ENCODE measurements around the gene NDUFC2. TPM values are rescaled to one million over a fixed set of nuclear protein-coding genes. Genes with fewer than 3 reads are reported as not detected.

NDUFC2 gene
- total and polyA plus RNA-seq, 2 of the 8 experiments (the other 6 are each of a cell fraction or from before 2014, with no cell fraction given) = 216 to 356 TPM

GRCh38 chr11:78048561-78048960 lies 31.1 kb downstream of the NDUFC2 start:
- Histone ChIP-seq H3K4me3 (ENCODE audit: extremely low read depth in 1 of 4, insufficient read depth in 2 of 4, low read depth in 3 of 4, low read length in 4 of 4) (no peak overlapping the region), H4K20me1 (replicated peaks in 1 of 2; ENCODE audit: control insufficient read depth in 1 of 2, insufficient read depth in 2 of 2, low read length in 2 of 2) (no peaks in the 10 kb centered on the region), H3K79me2 (ENCODE audit: control insufficient read depth in 1 of 2, insufficient read depth in 2 of 2, low read length in 2 of 2) (no peaks in the 10 kb centered on the region), H2BK5ac (ENCODE audit: low read depth, low read length) (no peak overlapping the region), H2BK120ac (replicated peaks; ENCODE audit: low read depth, low read length) (no peak overlapping the region), H3K4me2 (ENCODE audit: insufficient read depth in 1 of 2, low read depth in 2 of 2, low read length in 2 of 2) (no peak overlapping the region), H3K56ac (replicated peaks; ENCODE audit: insufficient read length, low read depth, low read length) (no peak overlapping the region), H4K5ac (ENCODE audit: insufficient read length, low read depth, low read length) (no peak overlapping the region), H3K4me1 (replicated peaks in 1 of 4; ENCODE audit: control insufficient read depth in 3 of 4, insufficient read depth in 4 of 4, low read length in 3 of 4) (peaks cover 0 to 10% (median under 1%) of the 10 kb centered on the region in 4 experiments; a peak in 4 of 7 replicates), H3K79me1 (ENCODE audit: low read depth, low read length) (no peaks in the 10 kb centered on the region), H4K91ac (replicated peaks; ENCODE audit: insufficient read length, low read length) (no peak overlapping the region), H4K8ac (ENCODE audit: extremely low read depth, insufficient read depth, low read length) (no peak overlapping the region), H2AK5ac (ENCODE audit: low read depth, low read length) (no peak overlapping the region), H3K36me3 (ENCODE audit: control insufficient read depth in 2 of 4, insufficient read depth in 4 of 4, low read length in 3 of 4) (no peaks in the 10 kb centered on the region), H3K9me3 (ENCODE audit: insufficient read depth in 2 of 2, low read depth in 1 of 2, low read length in 1 of 2) (no peaks in the 10 kb centered on the region), H3K27ac (ENCODE audit: low read depth, low read length) (no peak overlapping the region), H2BK20ac (ENCODE audit: low read length) (no peak overlapping the region), H3K27me3 (replicated peaks in 1 of 4; ENCODE audit: control insufficient read depth in 3 of 4, extremely low read depth in 1 of 4, insufficient read depth in 3 of 4, low read length in 3 of 4) (no peaks in the 10 kb centered on the region), H3K4ac (replicated peaks; ENCODE audit: insufficient read length, low read depth, low read length) (no peak overlapping the region), H3K9ac (replicated peaks in 1 of 4; ENCODE audit: extremely low read depth in 1 of 4, low read depth in 3 of 4, low read length in 3 of 4) (no peak overlapping the region), H3K23ac (ENCODE audit: insufficient read length) (no peak overlapping the region), H3K23me2 (ENCODE audit: low read depth, low read length) (peaks cover 2% of the 10 kb centered on the region; the same call in 1 of the 2 replicates), H3K18ac (ENCODE audit: extremely low read depth, low read length) (no peak overlapping the region), H2BK12ac (ENCODE audit: low read depth, low read length) (no peak overlapping the region), H2AFZ (ENCODE audit: low read length) (no peak overlapping the region), H3K14ac (ENCODE audit: insufficient read length) (no peak overlapping the region), H2BK15ac (ENCODE audit: low read length) (no peak overlapping the region)
- FAIRE-seq = no peak
- WGBS, 2 experiments (ENCODE audit: extremely low coverage in 1 of 2, insufficient coverage in 1 of 2, insufficient read length in 1 of 2, insufficient replicate concordance in 2 of 2, low coverage in 1 of 2, low lambda C conversion rate in 2 of 2, missing lambda C conversion rate in 1 of 2) = 75% methylated on average over 3 of the region's 3 CpGs; no CpG with 5 or more reads in 1 of the 2 experiments
- TF ChIP-seq RXRA (IDR thresholded peaks at IDR 0.05; ENCODE audit: insufficient read depth, low read depth, low read length) (no peak), TAF1 (IDR thresholded peaks at IDR 0.05; ENCODE audit: low read depth, low read length) (no peak), SIN3A (conservative IDR thresholded peaks at IDR 0.05 in 1 of 2, IDR thresholded peaks at IDR 0.05 in 1 of 2; ENCODE audit: low read depth in 1 of 2, low read length in 2 of 2) (no peak), SP2 (IDR thresholded peaks at IDR 0.05; ENCODE audit: low read length) (no peak), HDAC6 (IDR thresholded peaks at IDR 0.05; ENCODE audit: low read depth, low read length) (no peak), SP4 (IDR thresholded peaks at IDR 0.05; ENCODE audit: low read length) (no peak), CTCF (IDR thresholded peaks at IDR 0.05; ENCODE audit: control extremely low read depth in 1 of 3, insufficient read depth in 1 of 3, low read depth in 1 of 3, low read length in 3 of 3) (no peak), POLR2AphosphoS5 (IDR thresholded peaks at IDR 0.05; ENCODE audit: low read depth, low read length) (no peak), SAP30 (IDR thresholded peaks at IDR 0.05; ENCODE audit: insufficient read depth, insufficient replicate concordance, low read length) (no peak)
- POLR2A ChIA-PET (ENCODE audit: partially characterized antibody) = interaction anchor here (0.8 kb wide), 1 partner anchor 9 kb away, joined by 5 read pairs; no protein-coding TSS in a partner anchor
- DNase-seq (ENCODE audit: low read depth in 1 of 2, low spot score in 2 of 2) = no peak
- CTCF ChIA-PET (ENCODE audit: partially characterized antibody) = interaction anchor here (0.8 to 5.9 kb wide), 4 partner anchors 20 to 109 kb away, joined by 3 to 53 read pairs (median 4); partner anchors contain the start of gene INTS4

Measured in H1 (cell line).